ENCODE data around the gene LY6G6D. TPM values are rescaled to one million over a fixed set of nuclear protein-coding genes. Genes with fewer than 3 reads are reported as not detected.
A peak's percentile ranks its signal among the peaks of the same experiment; 100 is the strongest.
"Not testable (repeated sequence)": the region's sequence is repeated elsewhere in the genome, so short reads cannot be mapped to it uniquely, and the experiment has no call there.

Gene LY6G6D
- total RNA-seq, 1 experiment from 2014 or later: not detected

DNA sequence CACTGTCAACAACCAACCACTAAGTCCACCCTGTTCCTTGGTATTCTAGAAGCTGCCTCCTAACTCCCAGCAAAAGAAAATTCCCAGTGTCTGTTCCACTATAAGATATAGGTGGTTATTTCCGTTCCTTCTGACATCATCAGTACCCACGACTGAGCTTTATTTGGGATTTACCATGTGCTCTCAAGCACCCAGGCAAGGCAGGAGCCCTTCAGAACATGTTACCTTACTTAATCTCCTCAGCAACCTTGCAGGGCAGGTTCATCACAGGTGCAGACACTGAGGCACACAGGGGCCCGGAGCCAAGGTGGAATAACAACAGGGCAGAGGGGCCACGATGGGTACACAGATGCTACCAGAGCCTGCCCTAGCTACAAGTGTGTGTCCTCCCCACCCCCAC is 22.8 kb upstream of the LY6G6D start:
- DNase-seq (ENCODE audit: low spot score): no peak

DNA sequence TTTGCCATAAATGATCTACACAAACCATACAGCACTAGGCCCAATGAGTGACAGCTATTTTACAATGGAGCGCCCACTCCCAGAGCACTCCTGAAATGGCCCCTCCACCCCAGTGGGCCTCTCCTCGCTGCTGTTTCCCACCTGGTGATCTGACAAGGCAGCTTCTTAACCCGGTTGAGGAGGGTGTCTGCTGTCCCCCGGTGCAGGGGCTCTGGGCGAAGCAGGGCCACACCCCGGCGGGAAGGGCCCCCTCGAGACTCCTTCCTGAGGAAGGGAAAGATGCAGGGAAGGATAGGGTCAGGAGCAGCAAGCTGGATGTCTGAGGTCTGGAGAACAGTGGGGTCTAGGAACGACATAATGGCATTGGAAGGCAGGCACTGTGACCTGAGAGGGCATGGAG is 22.3 kb upstream of the LY6G6D start:
- no peak for DNase-seq (ENCODE audit: low spot score)

DNA sequence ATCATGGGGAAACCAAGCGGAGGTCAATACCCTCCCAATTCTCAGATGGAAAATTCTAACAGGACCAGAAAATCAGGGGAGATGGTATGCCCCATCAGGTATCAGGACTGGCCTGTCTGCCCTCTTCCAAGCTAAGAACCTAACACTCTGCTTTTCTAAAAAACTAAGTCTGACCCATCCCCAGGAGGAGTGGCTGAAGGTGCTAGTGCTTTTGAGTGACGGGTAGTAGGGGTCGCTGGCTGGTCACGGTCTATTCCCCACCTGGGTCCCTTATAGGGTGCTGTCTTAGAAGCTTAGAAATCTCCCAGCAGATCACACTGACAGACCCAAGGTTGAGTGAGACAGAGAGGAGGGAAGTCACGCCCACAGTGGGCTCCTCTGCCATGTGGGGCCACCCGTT is 21.6 kb upstream of the LY6G6D start:
- no peak for DNase-seq (ENCODE audit: low spot score)

DNA sequence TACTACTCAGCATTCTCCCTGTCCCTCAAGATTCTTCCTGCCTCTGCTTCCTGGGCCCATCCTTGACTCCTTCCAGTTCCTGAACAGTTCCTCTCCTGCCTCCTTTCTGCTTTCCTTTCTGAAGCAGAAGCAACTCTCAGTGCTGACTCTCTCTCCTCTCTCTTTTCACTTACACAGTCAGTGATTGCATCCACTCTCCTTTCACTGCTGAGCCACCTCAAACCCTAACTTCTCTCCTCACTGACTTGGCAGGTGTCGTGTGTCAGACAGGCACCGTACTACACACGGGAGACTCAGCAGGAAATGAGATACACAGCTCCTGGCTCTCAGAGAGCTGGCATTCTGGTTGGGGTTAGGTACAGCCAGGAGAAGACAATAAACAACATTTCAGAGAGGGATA is 17.6 kb upstream of the LY6G6D start:
- DNase-seq (ENCODE audit: low spot score): no peak

DNA sequence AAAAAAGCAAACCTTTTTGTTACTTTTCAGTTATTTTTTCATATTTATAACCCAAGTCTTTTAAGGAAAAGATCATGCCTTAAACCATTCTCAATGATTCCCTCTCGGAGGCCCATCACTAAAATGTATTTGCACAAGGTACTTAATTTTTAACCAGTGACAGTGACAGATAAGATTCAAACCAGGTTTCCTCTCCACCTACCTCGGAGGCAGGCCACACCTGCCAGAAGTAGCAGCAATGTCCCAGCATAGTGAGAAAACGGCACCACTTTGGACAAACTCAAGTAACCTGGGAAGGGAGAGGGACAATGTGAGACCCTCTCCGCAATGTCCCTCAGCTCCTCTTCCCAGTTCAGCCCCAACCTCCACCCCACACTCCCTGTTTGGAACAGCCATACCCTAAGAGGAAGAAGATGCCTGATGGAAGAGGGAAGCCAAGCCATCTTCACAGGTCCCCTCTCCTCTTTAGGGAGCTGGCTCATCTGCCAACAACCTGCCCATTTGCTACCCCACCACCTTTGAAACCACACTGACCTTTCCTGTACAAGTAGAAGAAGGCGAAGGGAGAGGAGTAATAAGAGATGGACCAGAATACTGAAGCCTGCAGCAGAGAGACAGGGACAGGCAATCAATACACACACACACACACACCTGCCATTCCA is 14.3 kb upstream of the LY6G6D start:
- no peak for DNase-seq (ENCODE audit: low spot score)

DNA sequence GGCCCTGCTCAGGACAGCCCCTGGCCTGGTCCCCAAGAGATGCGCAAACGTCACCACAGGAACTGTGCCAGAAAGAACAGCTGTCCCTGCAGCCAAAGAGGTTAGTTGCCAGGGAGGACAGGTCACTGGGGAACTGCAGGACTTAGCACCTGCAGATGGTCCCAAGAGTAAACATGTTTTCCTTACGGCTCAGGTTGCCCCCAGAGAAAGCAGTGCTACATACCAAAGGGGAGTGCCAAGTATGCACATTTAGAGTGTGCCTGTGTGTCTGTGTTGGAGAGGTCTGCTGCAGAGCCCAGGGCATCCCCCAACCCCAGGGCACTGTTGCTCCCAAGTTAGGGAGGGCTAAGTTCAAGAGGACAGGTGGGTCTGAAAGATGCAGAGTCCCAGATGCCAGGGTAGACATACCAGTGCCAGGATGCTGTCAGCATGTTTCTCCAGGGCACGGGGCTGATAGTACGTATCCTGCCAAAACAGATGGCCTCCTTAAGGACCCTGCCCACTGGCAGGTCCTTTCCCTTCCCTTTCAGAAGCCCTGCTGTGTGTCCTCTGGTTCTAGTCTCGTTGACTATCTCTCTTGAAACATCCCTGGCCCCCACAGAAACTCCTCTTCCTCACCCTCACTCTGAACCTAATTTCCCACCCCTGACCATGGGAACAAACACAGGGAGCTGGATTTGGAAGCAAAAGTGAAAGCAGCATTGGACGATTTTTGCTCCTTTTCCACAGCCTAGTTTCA is 13.3 kb upstream of the LY6G6D start:
- no peak for DNase-seq (ENCODE audit: low spot score)

DNA sequence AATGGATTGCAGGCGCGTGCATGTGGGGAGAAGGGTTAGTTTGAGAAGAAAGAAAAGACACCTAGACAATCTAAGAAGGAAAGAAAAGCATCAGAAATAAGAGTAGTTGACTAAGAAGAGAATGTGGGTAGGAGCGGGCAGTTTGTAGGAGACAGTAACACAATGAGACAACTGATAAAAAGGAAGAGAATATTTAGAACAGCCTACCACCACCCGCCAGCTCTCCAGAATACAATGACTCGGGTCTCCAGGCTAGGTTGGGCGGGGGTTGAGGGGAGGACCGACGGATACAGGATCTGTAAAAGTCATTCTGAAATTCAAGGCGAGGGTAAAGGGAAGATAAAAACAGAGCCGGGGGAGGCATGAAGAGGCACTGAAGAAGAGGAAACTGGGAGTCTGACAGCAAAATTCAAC is 12.7 kb upstream of the LY6G6D start:
- DNase-seq (ENCODE audit: low spot score): no peak

DNA sequence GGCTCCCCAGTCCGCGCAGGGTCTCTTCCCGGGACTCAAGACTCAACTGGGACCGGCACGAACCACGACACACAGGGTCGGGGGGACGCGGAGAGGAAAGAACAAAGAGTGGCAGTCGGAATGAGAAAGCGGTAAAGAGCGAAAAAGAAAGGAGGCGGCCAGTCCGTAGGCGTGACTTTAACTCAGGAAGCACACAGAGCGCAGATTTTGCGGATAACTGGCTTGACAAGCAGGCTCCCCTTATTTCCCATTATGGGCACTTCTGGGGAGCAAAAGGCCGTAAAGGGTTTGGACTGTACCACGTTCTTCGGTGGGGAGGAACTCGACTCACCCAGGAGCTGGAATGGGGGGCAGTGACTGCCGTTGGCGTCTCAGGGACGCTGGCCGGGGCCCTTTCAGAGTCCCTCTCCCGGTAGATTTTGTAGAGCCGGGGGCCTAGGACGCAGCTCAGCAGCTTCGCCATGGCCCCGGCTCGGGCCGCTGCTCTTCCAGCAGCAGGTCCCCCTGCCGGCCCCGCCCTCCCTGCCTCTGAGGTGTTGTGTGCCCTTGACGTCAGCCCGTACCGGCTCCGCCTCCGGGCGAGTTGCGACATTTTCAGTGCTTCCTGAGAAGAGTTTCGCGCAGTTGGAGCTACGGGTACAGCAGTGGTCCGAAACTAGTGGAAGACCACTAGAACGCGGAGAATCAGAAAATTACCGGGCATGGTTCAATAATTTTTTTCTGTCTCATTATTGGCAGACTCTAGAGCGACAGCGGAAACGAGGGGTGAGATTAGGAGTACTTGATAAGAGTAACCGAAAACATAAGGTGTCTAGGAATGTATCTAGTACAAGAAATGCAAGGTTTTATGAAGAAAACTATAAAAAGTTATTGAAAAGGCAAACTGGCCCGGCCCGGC is 12.1 kb upstream of the LY6G6D start, which contains the start of gene ABHD16A:
Gene ABHD16A (minus strand): TSS at position 506 of the 898 bp plus-strand sequence. CDS start 43 bp downstream, at position 463.
- peak; percentile 98 for DNase-seq (ENCODE audit: low spot score)

DNA sequence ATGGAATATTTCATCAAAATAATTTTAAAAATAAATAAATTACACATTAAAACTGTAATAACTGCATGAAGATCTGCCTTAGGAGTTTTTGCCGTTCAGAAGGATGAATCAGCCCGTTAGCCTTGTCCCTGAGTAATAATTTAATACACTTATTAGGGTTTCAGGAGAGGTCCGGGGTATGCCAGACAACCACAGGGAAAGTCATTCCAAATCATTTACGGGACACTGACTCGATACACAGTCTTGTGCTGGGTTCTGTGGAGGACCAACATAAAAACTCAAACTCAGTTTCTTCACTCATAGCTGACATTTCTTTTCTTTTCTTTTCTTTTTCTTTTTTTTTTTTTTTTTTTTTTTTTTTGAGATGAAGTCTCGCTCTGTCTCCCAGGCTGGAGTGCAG is 9.2 kb upstream of the LY6G6D start:
- no peak for DNase-seq (ENCODE audit: low spot score)

DNA sequence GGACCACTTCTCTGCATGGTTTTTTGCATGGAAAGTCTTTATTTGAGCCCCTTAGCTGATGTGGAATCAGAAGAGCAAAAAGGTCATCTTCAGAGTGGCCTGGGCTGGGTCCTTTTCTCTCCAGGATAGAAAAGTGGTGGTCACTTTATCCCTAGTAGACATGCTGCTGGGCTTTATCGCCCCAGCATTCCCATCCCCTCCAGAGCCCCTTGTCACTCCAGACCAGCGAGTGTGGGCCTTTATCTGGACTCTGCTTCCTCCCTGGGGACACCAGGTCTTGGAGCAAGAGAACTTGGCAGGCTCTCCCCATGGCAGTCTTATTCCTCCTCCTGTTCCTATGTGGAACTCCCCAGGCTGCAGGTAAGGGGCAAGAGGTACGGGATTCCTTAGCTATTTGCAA is 8.5 kb upstream of the LY6G6D start, which contains the start of gene LY6G6F:
Gene LY6G6F (plus strand): TSS at position 268 of the 400 bp plus-strand sequence. CDS start 41 bp downstream, at position 309.
- no peak for DNase-seq (ENCODE audit: low spot score)

DNA sequence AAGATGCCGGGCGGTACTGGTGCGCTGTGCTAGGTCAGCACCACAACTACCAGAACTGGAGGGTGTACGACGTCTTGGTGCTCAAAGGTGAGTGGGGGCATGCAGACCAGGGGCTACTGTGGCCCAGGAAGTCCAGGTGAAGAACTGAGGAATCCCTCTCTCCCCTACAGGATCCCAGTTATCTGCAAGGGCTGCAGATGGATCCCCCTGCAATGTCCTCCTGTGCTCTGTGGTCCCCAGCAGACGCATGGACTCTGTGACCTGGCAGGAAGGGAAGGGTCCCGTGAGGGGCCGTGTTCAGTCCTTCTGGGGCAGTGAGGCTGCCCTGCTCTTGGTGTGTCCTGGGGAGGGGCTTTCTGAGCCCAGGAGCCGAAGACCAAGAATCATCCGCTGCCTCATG is 7.4 kb upstream of the LY6G6D start:
- DNase-seq (ENCODE audit: low spot score): no peak

DNA sequence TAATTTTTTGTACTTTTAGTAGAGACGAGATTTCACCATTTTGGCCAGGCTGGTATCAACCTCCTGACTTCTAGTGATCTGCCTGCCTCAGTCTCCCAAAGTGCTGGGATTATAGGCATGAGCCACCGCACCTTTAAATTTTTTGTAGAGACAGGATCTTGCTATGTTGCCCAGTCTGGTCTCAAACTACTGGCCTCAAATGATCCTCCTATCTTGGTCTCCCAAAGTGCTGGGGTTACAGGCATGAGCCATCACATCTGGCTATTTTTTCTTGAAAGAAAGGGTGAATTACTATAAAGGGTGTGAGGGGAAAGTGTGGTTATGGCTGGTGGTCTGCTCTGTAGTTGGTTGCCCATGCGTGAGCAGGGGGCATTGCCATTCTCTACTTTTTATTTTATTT is 6.9 kb upstream of the LY6G6D start:
- no peak for DNase-seq (ENCODE audit: low spot score)

DNA sequence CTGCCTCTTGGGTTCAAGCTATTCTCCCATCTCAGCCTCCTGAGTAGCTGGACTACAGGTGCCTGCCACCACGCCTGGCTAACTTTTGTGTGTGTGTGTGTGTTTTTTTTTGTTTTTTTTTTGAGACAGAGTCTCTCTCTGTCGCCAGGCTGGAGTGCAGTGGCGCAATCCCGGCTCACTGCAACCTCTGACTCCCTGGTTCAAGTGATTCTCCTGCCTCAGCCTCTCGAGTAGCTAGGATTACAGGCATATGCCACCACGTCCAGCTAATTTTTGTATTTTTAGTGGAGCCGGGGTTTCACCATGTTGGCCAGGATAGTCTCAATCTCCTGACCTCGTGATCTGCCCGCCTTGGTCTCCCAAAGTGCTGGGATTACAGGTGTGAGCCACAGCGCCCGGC is 6.0 kb upstream of the LY6G6D start:
- DNase-seq (ENCODE audit: low spot score): not testable (repeated sequence)

DNA sequence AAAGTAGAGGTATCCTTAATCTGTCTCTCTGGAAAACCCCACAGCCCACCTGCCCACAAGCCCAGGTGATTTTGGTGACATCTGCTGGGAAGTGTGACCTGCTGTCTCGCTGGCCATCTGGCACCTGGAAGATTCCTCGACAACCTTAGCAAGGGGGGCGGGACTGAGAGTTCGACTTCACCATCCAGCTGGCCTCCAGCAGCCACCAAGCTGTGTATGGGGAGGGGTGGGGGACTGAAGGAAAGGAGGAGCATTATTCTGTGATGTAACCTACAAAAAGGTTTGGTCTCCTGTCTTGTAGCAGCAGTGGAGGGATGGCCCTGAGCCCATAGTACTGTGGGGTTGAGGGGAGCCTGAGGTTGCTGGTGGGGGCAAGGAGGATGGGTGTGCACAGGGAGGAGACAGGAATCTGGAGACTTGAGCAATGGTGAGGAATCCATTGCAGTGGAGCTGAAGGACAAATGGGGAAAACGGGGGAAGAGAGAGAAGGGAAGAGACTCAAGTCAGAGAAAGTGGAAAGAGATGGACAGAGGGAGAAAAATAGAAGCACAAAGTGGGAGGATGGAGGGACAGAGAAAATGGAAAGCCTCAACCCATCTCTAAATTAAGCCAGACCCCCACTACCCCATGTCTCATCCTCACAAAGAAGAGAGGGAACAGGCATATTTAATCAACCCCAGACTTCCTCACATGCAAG is 4.5 kb upstream of the LY6G6D start:
- no peak for DNase-seq (ENCODE audit: low spot score)

DNA sequence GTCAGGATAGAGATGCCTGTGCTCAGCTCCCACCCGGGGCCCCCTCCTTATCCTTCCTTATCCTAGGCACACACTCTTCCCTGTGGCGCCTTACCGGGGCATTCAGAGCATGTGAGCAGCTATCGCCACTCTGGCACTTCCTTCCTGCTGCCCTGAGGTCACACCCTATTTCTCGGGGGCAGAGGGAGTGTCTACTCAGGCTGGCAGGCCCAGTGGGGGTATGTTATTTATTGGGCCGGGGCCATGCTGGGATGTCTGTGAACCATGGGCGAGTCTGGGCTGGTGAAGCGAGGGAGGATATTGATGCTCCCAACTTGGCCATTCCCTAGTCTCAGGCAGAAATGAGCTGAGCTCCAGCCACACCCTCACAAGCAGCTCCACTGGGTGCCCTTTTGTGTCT is 3.9 kb upstream of the LY6G6D start:
- DNase-seq (ENCODE audit: low spot score): no peak

DNA sequence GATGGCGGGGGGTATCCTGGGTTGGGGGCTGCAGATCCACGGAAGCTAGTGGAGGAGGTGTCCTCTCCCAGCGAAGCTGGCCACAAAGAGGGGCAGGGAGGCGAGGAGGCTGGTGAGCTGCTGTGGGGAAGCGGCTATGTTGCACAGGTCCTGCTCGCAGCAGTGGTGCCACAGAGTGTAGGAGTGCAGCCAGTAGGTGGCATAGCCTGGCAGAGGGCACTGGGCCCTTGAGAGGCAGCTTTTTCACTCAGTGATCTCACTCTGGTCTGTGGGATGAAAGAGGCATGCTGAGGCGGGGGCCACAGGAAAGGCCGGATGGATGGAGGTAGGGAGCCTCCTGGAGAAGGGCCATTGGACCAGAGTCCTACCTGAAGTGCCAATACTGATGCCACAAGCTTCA is 2.9 kb upstream of the LY6G6D start:
- DNase-seq (ENCODE audit: low spot score): no peak

DNA sequence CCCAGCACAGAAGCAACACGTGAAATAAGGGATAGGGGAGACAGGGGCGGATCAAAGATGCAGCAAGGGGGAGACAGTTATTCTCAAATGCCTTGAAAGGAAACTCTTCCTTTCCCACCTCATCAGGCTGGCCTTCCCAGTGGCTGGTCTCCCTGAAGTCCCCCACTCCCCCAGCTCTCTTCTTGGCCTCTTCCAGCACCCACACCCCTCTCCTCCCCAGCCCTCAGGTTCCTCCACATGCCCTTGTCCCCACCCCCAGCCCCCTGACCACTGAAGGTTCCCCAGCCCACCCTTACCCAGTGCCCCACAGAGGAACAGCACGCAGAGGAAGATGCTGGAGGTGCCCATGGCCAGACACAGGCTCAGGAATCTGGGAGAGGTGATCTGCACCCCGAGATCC is 1.7 kb upstream of the LY6G6D start:
- DNase-seq (ENCODE audit: low spot score): no peak

DNA sequence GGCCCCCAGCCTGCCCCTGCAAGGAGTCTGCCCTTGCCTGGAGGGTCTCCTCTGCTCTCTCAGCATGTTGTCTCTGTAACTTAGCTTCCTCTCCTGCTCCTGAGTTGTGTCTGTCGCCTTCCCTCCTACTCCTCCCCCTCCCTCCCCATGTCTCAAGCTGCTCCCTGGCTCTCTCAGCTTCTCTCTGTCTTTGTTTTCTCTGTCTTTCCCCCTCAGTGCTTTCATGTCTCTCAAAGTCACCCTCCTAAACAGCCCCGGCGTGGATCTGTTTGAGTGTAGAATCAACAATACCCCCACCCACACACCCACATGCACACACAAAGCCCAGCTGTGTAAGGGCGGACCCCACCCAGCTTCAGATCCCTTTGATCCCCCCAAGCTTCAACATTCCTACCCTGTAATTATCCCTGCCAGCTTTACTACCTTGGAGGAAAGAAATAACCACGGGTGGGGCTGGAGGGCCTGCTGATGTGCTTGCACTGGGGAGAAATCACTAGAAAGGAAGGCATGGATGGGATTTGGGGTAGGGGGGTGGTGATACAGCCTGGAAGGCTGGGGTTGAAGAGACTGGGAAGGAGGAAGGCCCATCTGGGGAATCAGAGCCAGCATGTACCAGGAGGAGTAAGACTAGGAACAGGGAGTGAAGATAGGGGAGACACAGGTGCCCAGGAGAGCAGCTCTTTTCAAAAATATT is 1.0 kb upstream of the LY6G6D start:
- no peak for DNase-seq (ENCODE audit: low spot score)

DNA sequence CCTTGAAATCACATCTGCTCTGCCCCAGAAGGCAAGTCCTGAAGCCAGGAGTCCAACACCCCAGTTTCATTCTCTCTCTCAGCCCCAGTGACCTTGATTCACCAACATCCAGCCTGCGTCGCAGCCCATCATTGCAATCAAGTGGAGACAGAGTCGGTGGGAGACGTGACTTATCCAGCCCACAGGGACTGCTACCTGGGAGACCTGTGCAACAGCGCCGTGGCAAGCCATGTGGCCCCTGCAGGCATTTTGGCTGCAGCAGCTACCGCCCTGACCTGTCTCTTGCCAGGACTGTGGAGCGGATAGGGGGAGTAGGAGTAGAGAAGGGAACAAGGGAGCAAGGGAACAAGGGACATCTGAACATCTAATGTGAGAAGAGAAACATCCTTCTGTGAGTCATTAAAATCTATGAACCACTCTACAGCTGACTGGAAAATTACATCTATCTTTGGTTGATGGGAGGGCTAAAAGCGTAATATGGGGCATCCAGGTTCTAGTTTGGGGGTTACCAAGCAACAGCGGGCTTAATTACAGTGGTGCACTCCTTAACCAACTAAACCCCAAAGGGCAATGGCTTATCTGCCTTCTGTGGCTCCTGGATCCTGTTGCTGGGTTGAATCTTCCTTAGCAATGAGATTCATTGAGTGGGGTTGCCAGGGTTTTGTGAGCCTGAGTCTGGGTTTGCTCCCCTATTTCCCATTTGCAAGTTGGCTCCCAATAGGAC is 2.5 kb downstream of the LY6G6D start:
- DNase-seq (ENCODE audit: low spot score): no peak

DNA sequence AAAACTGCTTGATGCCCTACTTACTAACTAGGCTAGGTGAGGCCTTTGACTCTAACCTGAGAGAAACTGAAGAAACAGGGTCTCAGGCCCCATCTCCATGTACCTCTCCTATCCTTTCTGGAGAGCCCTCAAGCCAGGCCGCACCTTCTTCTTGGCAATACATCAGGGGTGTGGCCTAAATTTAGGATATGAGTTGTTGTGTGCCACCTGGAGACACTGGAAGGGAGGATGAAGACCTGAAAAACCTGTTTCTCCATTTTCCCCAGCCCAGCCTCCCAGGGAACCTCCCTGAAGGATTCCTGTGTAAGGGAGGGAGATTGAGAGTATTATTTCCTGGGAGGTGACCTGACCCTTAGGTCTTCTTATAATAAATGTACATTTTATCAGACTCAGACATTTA is 3.1 kb downstream of the LY6G6D start:
- no peak for DNase-seq (ENCODE audit: low spot score)

All from H4 (cell line).